ENCODE data around the gene ELOA. TPM values are rescaled to one million over a fixed set of nuclear protein-coding genes. Genes with fewer than 3 reads are reported as not detected.

The ELOA gene
- total and polyA plus RNA-seq, 9 of the 15 experiments (the other 6 are each of a cell fraction or from before 2014, with no cell fraction given) = 31.9 to 98.6 (median 61.3) TPM

DNA sequence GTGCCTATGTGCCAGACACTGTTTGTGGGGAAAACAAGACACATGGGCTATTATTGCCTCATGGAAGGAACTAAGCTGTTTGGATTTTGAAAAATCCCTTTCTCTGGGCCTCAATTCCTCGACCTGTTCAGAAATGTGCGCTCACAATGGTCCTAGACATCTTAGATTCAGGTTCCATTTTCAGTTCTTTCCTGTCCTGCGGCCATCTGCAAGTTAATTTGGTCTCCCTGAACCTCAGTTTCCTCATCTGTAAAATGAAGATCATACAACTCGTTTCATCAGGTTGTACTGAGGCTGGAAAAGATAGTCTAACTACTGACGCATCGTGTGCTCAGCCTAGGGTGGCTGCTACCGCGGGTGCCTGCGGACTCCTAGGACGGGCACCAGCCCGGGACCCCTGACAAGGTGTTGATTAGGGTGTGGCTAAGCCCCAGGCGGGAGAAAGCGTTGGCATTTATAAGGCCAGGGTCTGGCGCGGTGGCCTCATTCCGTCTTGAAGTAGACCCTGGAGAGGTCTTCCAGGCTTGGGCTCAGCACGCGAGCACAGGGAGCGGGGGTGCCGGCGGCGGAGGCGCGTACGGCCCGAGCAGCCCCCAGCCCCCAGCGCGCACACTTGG lies 493 bp upstream of the ELOA start (continued):
- TF ChIP-seq, protein P1, sequence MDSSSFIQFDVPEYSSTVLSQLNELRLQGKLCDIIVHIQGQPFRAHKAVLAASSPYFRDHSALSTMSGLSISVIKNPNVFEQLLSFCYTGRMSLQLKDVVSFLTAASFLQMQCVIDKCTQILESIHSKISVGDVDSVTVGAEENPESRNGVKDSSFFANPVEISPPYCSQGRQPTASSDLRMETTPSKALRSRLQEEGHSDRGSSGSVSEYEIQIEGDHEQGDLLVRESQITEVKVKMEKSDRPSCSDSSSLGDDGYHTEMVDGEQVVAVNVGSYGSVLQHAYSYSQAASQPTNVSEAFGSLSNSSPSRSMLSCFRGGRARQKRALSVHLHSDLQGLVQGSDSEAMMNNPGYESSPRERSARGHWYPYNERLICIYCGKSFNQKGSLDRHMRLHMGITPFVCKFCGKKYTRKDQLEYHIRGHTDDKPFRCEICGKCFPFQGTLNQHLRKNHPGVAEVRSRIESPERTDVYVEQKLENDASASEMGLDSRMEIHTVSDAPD (CRISPR knock-in tag; IDR thresholded peaks at IDR 0.05) = no peak
- TF ChIP-seq HCFC1 (IDR thresholded peaks at IDR 0.05; ENCODE audit: low read depth, low read length) = no peak
- TF ChIP-seq NFE2 (IDR thresholded peaks at IDR 0.05; ENCODE audit: low read depth) = no peak
- no peak for TF ChIP-seq CBX5 (IDR thresholded peaks at IDR 0.05; ENCODE audit: borderline replicate concordance, low read depth)
- no peak for TF ChIP-seq SRSF3 (IDR thresholded peaks at IDR 0.05; ENCODE audit: insufficient read depth, low read length)
- no peak for TF ChIP-seq DNMT1 (IDR thresholded peaks at IDR 0.05)
- no peak for TF ChIP-seq BRD4 (IDR thresholded peaks at IDR 0.05)
- TF ChIP-seq BCOR (IDR thresholded peaks at IDR 0.05) = 0 out of 2 replicates have a peak, but pooled peaks have one; percentile 11
- TF ChIP-seq ZSCAN29 (IDR thresholded peaks at IDR 0.05) = no peak
- TF ChIP-seq ARHGAP35 (IDR thresholded peaks at IDR 0.05; ENCODE audit: partially characterized antibody) = no peak
- TF ChIP-seq ZNF24 (IDR thresholded peaks at IDR 0.05) = no peak
- no peak for TF ChIP-seq CBX3 (IDR thresholded peaks at IDR 0.05; ENCODE audit: borderline replicate concordance in 1 of 2, low read length in 2 of 2)
- TF ChIP-seq ZNF592 (IDR thresholded peaks at IDR 0.05) = peak; percentile 27
- 0 out of 4 replicates have a peak, but pooled peaks of 1 of the 2 experiments have one; percentile 17 for TF ChIP-seq SRF (CRISPR knock-in tag; IDR thresholded peaks at IDR 0.05)
- no peak for TF ChIP-seq ZNF316 (IDR thresholded peaks at IDR 0.05)
- no peak for TF ChIP-seq SMARCA4 (IDR thresholded peaks at IDR 0.05)
- no peak for TF ChIP-seq ZBTB12 (CRISPR knock-in tag; IDR thresholded peaks at IDR 0.05)

Measured in K562 (cell line).